Measurements from ENCODE around the gene MSRB2.
A peak's percentile ranks its signal among the peaks of the same experiment; 100 is the strongest.
"Not testable (repeated sequence)": the region's sequence is repeated elsewhere in the genome, so short reads cannot be mapped to it uniquely, and the experiment has no call there.

Gene MSRB2

GRCh38 chr10:23095404-23095965 is at the start of gene MSRB2:
MSRB2 (plus strand) TSS chr10:23095579; CDS start chr10:23095609, 30 bp downstream.
- peak; percentile 93 for DNase-seq (ENCODE audit: low spot score)

DNA sequence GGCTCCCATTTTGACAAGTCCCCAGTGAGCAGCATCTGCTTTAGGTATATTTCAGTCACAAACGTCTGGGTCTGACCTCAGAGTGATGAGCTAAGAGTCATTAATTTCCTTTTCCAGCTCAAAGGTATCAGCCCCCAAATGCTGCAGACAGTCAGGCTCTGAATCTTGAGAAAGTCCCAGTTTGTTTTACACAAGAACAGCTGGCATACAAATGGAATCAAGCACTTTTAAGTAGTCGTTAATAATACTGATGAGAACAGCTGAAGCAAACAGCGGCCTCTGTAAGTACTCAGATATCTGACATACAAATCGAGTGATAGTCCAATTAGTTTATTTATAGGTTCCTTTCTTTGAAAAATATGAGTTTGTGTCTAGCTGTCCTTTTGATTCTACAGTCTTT is 49.4 kb upstream of the MSRB2 start:
- DNase-seq (ENCODE audit: low spot score), result no peak

- no peak for DNase-seq (ENCODE audit: low spot score)
Measured at GRCh38 chr10:23047201-23048050, 48.0 kb upstream of the MSRB2 start.

DNA sequence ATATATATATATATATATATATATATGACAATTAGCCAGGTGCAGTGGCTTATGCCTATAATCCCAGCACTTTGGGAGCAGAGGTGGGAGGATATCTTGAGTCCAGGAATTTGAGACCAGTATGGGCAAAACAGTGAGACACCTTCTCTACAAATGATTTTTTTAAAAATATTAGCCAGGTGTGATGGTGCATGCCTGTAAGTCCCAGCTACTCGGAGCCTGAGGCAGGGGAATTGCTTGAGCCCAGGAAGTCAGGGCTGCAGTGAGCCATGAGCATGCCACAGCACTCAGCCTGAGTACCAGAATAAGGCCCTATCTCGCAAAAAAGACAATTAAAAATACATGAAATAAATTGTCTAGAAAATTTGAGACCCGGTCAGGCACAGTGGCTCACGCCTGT is 47.2 kb upstream of the MSRB2 start:
- DNase-seq (ENCODE audit: low spot score), result no peak

DNA sequence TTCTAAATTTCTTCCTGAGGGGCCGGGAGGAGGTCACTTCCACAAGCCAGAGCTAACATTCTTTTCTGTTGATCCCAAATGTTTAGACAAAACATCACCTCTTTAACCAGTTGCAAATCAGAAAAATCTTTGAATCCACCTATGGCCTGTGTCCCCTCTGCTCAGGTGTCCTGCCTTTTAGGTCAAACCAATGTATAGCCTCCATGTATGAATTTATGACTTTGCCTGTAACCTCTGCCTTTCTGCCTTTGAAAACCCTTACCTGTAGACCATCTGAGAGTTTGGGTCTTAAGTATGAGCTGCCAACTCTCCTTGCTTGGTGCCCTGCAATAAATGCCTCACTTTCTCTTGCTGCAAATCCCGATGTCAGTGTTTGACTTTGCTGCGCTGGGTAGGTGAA is 44.1 kb upstream of the MSRB2 start:
- no peak for DNase-seq (ENCODE audit: low spot score)

DNA sequence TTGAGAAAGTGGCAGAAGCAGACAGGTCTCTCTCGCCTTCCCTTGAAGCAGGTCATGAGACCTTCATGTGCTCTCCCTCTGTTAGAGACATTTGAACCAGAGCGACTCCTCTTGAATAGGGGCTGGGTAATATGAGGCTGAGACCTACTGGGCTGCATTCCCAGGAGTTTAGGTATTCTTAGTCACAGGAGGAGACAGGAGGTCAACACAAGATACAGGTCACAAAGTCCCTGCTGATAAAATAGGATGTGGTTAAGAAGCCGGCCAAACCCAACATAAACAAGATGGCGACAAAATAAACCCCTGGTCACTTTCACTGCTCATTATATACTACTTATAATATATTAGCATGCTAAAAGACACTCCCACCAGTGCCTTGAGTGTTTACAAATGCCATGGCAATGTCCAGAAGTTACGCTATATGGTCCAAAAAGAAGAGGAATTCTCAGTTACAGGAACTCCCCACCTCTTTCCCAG is 43.5 kb upstream of the MSRB2 start:
- DNase-seq (ENCODE audit: low spot score), result no peak

DNA sequence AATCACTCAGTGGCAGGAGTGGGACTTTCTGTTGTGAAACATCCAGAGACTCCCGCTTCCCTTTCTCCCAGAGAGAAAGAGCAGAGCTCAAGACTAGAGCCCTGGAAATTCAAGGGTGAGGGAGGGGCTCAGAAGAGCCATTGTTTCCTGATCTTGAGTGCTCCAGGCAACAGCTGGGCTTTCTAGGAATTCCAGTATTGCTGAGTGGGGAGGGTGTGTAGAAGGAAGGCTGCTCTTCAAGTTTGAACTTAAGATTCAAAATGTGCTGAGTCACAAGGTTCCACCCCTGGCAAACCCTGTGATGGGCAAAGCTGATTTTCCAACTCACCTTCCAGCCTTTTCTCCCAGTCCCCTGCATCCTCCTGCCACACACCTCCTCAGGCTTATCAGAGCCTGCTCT is 42.3 kb upstream of the MSRB2 start:
- no peak for DNase-seq (ENCODE audit: low spot score)

DNA sequence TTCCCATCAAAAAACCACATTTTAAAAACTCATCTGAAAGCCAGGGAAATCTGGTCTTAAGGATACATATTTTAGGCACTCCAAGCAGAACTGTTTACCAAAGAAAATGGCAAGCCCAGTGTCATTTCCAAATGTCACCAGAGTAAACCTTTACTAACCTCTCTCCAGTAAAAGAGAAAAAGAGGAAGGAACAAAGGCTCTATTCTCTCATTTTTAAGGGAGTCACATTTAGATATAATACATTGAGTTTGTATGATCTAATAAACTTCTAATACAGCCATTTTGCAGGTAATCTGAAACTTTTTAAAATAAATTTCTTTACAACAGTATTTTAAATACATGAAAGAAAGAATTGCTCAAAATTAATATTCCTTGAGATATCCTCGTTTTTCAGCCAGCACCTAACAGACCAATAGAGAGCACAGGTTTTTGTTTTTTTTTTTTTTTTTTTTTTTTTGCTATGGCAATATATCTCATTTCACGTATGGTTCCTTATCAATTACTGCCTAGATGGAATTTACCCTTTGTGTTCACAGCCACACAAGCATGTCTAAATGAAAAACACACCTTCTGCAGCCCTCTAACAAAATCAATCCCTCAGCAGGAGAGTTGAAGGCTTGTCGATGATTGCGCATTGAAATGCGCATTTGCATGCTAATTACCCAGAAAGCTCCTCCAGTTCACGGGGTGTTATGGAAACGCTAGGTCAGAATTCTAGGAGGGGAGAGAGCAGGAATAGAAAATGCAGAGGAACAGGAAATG is 39.8 kb upstream of the MSRB2 start:
- DNase-seq (ENCODE audit: low spot score), result no peak

DNA sequence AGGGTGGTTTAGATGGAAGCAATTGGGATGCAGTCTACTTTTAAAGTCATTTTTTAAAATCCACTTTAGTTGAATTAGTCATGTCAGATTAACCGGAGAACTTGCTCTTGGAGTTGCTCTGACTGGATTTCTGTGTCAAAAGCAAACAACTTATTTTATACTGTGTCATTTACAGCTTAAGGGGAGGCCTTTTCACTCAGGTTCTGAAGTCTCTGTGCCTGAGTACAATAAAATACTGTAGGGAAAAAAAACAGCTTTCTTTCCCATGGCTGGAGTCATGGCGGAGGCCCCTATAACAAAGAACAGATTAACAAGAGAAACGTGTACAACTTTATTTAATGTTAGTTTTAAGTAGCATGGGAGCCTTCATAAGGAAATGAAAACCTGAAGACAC is 39.2 kb upstream of the MSRB2 start:
- DNase-seq (ENCODE audit: low spot score), result no peak

DNA sequence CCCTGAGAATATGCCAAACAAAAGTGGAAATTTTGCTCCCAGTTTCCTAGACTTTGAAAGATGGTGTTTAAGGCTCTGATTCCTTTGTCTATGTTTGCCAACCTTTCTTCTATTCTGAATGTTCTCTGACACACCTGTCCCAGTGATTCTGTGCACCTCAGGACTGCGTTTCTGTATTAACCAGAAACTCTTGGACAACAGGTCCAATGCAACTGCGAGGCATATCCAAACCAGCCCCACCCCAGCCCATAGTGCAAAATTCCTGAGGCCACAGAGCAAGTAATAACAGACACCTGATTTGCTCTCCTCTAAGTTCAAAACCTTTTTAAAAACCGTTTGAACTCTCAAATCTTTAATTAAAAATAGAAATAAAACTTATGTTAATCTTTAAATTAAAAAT is 37.0 kb upstream of the MSRB2 start:
- DNase-seq (ENCODE audit: low spot score), result no peak

DNA sequence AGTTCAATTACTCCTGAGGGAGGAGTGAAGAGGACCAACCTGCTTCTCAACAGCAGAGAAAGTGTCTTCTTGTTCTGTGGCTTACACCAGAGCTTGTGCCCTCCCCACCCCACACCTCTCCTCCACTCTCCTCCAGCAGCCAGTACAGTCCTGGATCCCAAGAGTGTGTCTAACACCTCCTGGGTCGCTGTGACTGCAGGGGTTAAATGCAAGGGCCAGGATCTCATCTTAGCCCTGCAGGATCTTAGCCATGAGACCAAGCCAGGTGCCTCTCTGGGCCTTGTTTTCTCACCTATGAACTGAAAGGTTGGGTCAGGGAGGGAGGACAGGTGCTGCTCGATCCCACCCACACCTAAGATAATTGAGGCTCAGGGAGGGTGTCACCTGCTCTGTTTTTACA is 34.5 kb upstream of the MSRB2 start:
- no peak for DNase-seq (ENCODE audit: low spot score)

DNA sequence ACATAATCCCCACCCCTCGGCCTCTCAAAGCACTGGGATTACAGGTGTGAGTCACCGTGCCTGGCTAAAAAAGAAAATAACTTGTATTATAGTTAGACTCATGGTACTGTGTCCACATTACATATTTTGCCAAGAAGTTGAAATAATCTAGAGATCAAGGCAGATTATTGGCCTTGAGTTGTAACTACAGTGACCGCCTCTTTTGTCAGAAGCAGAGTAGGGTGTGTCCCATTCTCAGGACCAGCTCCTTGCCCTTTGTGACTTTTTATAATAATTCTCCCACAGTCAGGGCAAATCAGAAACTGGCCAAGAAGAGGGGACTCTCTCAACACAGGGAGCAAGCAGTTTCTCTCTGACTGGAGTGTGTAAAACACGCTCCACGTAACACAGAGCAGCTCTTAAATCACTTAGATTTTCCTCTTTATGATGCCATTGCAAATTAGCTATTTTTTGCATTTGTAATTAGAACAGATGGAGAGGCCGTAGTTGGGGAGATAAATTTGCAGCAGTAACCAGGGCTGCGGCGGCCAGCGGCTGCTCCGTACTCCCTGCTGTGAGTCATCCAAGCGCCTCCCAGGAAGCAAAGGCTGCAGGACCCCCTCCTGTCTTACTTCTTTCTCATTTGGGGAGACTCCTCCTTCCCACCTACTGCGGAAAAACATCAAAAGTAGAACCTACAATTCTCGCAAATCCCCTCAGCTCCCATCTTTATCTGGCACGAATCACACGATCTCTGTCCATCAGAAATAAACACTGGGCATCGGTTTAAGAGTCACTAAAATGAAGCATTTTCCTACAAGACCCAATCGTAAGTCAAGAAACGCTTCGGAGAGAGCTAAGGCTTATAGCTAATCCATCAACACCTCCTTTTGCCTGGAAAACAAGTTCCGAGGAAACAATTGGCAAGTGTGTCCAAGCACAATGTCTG is 32.1 kb upstream of the MSRB2 start:
- DNase-seq (ENCODE audit: low spot score), result no peak

DNA sequence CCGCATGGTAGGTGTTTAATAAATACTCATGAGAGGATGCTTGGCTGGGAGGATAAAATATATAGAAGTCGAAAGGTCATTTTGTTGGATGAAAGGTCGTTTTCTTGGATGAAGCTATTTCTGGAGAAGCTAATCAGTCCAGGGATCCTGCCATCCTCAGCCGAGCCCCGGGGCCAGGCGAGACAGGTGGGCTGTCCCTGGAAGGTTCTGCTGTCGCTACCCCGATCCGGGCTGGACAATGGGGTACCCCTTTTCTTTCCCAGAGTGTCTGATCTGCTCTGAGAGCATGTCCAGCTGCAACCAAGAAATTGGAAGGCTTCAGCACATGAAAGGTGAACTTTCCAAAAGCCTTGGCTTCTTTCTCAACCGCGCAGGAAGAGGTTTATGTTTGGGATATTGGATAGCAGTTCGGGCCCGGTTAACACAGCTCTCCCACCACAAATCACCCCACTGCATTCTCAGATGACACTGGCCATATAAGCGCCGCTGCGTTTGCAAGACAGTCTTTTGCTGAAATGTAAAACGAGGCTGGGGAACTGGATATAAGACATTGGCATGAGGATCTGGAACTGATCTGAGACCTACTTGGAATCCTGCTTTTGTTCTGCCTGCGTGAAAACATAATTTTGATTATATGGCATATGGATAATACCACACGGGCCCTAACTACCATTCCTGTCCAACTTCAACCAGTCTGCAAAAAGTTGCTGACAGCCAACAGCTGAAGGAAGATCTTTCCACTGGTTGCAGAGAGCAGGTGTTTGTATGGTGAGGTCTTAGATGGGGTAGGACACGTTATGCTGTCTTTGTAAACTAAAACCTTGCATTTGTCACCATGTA is 31.2 kb upstream of the MSRB2 start:
- no peak for DNase-seq (ENCODE audit: low spot score)

DNA sequence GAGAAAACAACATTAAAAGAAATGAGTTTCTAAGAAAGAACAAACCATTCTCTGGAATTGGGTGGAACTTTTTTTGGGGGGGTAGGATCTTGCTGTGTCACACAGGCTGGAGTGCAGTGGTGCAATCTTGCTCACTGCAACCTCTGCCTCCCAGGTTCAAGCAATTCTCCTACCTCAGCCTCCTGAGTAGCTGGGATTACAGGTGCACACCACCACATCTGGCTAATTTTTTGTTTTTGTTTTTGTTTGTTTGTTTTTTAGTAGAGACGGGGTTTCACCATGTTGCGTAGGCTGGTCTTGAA is 30.6 kb upstream of the MSRB2 start:
- not testable (repeated sequence) for DNase-seq (ENCODE audit: low spot score)

- DNase-seq (ENCODE audit: low spot score), result peak; percentile 28
Measured at GRCh38 chr10:23065181-23065948, 30.0 kb upstream of the MSRB2 start.

- no peak for DNase-seq (ENCODE audit: low spot score)
Measured at GRCh38 chr10:23067337-23067736, 28.0 kb upstream of the MSRB2 start.

DNA sequence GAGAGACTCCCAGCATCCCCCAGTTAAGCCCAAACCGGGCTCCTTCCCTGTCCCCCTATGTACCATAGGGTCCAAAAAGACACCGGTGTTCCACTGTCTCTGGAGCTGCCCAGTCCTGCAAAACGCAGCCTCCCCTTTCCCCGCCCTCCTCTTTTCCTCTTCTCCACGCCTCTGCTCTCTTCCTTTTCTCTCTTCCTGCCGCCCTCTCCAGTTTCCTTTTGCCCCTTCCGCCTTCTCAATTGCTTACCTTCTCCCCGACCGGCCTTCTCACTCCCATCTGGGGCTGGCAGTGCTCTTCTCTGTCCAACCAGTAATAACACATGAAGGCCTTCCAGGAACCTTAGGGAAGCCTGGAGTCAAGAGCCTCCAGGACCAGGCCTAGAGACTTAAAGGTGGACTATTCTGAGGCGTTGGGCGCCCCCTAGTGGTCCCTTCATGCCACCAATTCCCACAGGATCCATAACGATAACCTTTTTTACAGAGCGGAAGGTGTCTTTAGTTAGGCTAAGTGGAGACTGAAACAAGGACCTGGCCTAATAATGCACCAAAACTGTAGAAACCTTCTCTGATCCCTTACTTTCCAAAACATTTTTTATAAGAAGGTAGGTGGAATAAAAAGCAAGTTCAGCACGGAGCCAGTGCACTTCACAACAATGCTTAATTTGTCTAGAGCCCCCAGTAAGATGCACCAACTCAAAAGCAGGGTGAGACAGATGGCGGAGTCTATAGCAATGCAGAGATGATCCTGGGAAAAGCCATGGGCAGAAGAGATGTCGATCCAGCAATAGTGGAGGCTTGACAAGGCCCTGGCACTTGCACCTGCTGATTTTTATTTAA is 27.2 kb upstream of the MSRB2 start:
- peak; percentile 83 for DNase-seq (ENCODE audit: low spot score)

DNA sequence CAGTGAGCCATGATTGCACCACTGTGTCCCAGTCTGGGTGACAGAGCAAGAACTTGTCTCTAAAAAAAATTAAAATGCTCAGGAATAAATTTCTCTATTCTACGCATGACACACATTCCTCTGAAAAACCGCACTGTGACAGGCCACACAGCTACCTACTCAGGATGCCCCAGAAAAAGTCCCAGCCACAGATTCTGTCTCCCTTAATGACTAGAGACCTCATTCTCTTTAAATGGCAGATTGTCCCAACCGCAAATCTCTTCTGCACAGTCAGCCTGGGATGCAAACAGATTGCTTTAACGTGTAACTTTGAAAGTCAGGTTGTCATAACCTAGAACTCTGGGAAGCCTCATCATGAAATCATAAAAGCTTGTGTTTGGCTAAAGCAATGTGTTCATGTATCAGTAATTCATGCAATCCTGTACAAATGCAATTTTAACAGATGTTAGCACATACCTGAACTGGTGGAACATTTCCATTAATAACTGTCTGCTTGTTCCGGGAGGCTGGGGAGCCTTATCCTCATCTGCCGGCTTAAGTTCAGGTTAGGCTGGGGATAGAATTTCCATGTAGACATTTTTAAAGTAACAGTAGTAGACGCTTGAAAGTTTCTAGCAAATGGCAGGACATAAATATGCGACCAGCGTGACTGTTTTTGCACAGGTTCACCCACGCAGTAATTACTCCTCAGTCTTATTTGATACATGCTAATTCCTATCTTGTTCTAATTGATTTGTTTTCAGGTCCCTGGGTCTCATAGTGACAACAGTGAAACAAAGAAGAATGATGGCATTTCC is 26.2 kb upstream of the MSRB2 start:
- no peak for DNase-seq (ENCODE audit: low spot score)
